Right lobe of liver (tissue), 4 donors: ENCODE measurements around the gene HS3ST6.

Experiments used
- CTCF ChIP-seq, 4 donors: fragments of 200-600 bp in 3 of 4; fragments of 450-650 bp in 1 of 4; IDR thresholded peaks; one replicate each; pipeline versions ENCODE4 v1.5.1 to v1.8.0; 2016 to 2022; ENCODE audit warnings: antibody characterized with exemption in 4 of 4, mild to moderate bottlenecking in 2 of 4
- POLR2A ChIP-seq: fragments of 450-650 bp; IDR thresholded peaks from one replicate; pipeline ENCODE4 v1.6.1; 2017; ENCODE audit warnings: antibody characterized with exemption, mild to moderate bottlenecking
- donor health status: DM: no; HTN: no; CAD: no.
- donor health status: DM: no; HTN: no; CAD: no.
- donor health status: DM: no; HTN: yes; CAD: no.

GRCh38 chr16:1861730-1862129 lies 56.5 kb downstream of the HS3ST6 start:
- TF ChIP-seq CTCF (IDR thresholded peaks at IDR 0.05) (no peak), POLR2A (no peak)
